ENCODE measurements around the gene SHPK.

SHPK gene

DNA sequence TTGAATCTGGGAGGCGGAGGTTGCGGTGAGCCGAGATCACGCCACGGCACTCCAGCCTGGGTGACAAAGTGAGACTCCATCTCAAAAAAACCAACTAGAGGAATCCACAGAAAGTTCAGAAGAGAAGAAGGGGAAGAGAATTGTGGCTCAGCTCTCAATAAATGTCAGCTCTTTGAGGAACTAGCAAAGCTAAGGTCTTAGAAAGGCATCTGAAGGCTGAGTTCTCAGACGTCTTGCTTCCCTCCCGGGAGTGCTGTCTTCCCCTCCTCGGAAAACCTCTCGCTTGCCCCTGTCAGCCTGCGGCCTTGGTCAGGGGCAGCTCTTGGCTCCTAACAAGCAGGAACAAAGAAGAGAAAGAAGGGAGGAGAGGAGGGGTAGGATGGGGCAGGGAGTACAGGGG, 5.3 kb downstream of the SHPK start:
- DNase-seq (ENCODE audit: low read depth): no peak
- TF ChIP-seq, protein P1, sequence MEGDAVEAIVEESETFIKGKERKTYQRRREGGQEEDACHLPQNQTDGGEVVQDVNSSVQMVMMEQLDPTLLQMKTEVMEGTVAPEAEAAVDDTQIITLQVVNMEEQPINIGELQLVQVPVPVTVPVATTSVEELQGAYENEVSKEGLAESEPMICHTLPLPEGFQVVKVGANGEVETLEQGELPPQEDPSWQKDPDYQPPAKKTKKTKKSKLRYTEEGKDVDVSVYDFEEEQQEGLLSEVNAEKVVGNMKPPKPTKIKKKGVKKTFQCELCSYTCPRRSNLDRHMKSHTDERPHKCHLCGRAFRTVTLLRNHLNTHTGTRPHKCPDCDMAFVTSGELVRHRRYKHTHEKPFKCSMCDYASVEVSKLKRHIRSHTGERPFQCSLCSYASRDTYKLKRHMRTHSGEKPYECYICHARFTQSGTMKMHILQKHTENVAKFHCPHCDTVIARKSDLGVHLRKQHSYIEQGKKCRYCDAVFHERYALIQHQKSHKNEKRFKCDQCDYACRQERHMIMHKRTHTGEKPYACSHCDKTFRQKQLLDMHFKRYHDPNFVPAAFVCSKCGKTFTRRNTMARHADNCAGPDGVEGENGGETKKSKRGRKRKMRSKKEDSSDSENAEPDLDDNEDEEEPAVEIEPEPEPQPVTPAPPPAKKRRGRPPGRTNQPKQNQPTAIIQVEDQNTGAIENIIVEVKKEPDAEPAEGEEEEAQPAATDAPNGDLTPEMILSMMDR (IDR thresholded peaks at IDR 0.05; ENCODE audit: control insufficient read depth, extremely low read depth, insufficient read depth): no peak
- H3K4me3 ChIP-seq (ENCODE audit: low read depth, low read length): no peak overlapping the region

DNA sequence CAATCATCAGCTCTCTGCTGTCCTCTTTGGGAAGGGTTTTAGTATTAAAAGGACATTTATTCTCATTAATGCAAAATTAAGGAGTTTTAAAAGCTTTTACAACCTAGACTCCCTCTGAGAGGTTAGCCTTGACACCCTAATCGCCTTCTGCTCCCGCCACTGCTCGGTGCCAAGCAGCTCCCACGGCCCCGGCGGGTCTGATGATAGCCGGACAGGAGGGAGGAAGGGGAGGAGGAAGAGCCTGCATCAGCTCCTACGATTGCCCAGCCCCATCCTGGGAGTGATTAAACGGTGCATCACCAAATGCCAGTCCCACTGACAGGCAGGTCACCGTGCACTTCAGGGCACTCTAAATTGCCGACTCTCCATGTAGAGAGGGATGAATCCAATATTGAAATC, 8.3 kb downstream of the SHPK start:
- H3K4me3 ChIP-seq (ENCODE audit: low read depth, low read length): no peak overlapping the region
- no peak for DNase-seq (ENCODE audit: low read depth)
- TF ChIP-seq, protein P1 (IDR thresholded peaks at IDR 0.05; ENCODE audit: control insufficient read depth, extremely low read depth, insufficient read depth): no peak

DNA sequence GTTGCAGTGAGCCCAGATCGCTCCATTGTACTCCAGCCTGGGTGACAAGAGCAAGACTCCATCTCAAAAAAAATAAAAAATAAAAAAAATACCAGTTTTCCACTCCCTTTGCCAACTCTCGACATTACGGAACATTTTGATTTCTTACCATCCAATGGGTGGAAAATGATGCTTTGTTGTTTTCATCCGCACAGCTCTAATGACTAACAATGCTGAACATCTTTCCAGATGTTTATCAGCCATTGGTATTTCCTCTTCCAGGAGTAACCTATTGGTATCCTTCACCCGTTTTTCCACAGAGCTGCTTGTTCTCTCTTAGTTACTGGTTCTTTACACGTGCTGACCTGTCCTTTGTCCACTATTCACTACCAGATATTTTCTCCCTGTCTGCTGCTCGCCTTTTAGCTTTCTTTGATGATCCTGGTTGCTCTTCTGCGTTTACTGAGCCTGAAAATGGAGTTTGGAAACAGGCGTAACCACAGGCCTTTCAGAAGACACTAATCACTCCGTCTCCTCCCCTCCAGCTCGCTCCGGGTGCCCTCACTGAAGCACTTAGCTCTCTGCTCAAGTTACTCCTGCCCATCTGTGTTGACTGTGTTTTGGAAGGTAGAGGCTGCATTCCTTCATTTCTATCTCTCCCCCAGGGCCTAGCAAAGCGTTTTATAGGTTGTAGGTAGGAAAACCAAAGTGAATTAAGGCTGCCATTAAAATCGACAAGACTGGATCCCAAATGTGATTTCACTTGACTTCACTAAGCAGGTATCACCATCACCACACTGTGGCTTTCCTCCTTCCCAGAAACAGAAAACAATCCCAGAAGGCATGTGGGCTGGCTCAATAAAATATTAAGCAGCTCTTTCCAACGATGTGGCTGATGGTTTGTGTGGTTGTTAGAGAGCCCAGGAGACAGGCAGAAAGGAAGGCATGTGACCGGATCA, 8.9 kb downstream of the SHPK start:
- H3K4me3 ChIP-seq (ENCODE audit: low read depth, low read length): no peak overlapping the region
- TF ChIP-seq, protein P1 (IDR thresholded peaks at IDR 0.05; ENCODE audit: control insufficient read depth, extremely low read depth, insufficient read depth): no peak
- DNase-seq (ENCODE audit: low read depth): no peak

DNA sequence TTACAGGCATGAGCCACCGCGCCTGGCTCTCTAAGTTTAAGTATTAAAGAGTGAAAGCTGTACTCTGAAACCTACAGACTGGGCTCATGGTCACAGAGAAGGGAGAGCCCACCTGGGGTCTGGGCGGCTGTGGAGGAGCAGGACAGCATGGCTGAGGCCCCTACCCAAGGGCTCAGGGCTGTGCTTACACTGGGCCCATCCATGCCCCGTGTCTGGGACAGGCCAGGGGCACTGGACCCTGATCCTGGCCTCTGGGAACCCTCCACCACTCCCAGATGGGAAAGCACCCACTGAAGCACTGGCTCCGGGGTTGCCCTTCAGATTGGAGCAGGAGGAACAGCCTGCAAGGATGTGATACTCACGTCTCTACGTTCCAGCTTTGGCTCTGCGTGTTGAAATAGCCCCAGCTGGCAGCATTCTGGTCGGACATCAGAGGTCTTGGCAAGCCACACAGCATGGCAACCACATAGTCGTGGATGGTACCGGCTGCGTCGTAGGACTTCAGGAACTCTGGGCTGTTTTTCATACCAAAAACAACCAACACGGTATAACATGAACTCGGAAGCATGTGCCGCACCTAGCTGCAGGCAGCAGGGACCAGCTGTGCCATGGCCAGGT, 13.0 kb downstream of the SHPK start:
- TF ChIP-seq, protein P1 (IDR thresholded peaks at IDR 0.05; ENCODE audit: control insufficient read depth, extremely low read depth, insufficient read depth): no peak
- H3K4me3 ChIP-seq (ENCODE audit: low read depth, low read length): no peak overlapping the region
- DNase-seq (ENCODE audit: low read depth): no peak

DNA sequence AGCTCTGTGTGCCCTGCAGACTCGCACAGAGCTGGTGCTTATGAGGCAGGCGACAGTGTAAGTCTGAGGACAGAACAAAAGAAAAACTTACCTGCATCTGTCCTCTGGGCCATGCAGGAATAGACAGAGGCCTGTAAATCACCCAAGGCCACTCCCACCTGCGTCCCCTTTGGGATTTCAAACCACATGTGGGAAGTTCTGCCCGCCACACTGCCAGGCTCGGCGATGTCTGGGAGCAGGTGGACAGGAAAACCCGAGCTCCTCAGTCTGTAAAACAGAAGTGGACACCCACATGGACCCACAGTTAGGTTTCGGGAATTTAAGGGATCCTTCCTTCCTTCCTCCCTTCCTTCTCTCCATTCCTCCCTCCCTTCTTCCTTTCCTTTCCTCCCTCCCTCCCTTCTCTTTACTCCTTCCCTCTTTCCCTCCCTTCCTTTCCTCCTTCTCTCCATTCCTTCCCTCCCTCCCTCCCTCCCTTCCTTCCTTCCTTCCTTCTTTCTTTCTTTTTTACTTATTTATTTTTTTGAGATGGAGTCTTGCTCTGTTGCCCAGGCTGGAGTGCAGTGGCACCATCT, 14.8 kb downstream of the SHPK start:
- H3K4me3 ChIP-seq (ENCODE audit: low read depth, low read length): no peak overlapping the region
- DNase-seq (ENCODE audit: low read depth): no peak
- TF ChIP-seq, protein P1 (IDR thresholded peaks at IDR 0.05; ENCODE audit: control insufficient read depth, extremely low read depth, insufficient read depth): no peak

DNA sequence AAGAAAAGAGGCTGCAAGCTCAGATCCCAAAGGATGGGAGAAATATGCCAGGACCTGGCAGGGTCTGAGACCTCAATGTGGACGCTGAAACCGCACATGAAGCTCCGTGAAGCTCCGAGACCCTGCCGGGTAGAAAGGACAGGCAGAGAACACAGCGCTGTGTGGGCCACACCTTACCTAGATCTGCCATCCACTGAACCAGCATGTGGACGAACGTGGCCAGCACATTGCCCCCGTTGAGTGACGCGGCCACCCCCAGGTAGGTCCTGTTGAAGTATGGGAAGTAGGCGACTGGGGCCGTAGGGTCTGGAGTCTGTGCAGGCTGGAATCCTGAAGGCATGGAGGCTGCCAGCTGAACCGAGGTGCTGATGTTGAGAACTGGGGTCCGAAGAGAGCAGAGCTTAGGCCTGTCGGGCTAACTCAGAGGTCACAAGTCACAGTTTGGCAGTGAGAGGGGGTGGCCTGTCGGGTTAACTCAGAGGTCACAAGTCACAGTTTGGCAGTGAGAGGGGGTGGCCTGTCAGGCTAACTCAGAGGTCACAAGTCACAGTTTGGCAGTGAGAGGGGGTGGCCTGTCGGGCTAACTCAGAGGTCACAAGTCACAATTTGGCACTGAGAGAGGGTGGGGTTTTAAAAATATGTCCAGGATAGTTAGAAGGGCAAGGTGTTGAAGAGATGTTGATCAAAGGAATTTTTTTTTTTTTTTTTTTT, 20.7 kb downstream of the SHPK start:
- TF ChIP-seq, protein P1 (IDR thresholded peaks at IDR 0.05; ENCODE audit: control insufficient read depth, extremely low read depth, insufficient read depth): no peak
- no peak for DNase-seq (ENCODE audit: low read depth)
- no peak overlapping the region for H3K4me3 ChIP-seq (ENCODE audit: low read depth, low read length)
